CD14-positive monocyte (primary cell): Measurements from ENCODE around the gene NDRG3. TPM values are rescaled to one million over a fixed set of nuclear protein-coding genes. Genes with fewer than 3 reads are reported as not detected.
A peak's percentile ranks its signal among the peaks of the same experiment; 100 is the strongest.

Experiments
- DNase-seq, 3 donors: peaks; one replicate each; pipeline ENCODE4 v3.0.0-alpha.2; 2011 to 2022
- H2AFZ ChIP-seq: 2 replicates; pipeline ENCODE4 v1.6.0; 2012; ENCODE audit warnings: mild to moderate bottlenecking, low read depth, low read length, inconsistent platforms; ENCODE audit not compliant: insufficient read depth, poor library complexity, severe bottlenecking
- H3K27ac ChIP-seq, 2 donors: 1 replicate in 1 of 2; 2 replicates in 1 of 2; pipeline ENCODE4 v1.5.1; 2012 to 2013; ENCODE audit warnings: low read length in 2 of 2, control low read depth in 1 of 2, inconsistent platforms in 1 of 2, low read depth in 1 of 2, mild to moderate bottlenecking in 1 of 2
- H3K27me3 ChIP-seq, 2 donors: one replicate each; pipeline versions ENCODE4 v1.6.0 to v1.6.1; 2011 to 2013; ENCODE audit warnings: low read length in 2 of 2; ENCODE audit not compliant: control insufficient read depth in 2 of 2, insufficient read depth in 2 of 2
- H3K36me3 ChIP-seq, 2 donors: replicated peaks in 1 of 2; 1 replicate in 1 of 2; 2 replicates in 1 of 2; pipeline versions ENCODE4 v1.5.1 to v1.6.1; 2012 to 2013; ENCODE audit warnings: low read length in 2 of 2, control low read depth in 1 of 2, inconsistent platforms in 1 of 2, mild to moderate bottlenecking in 1 of 2; ENCODE audit not compliant: insufficient read depth in 2 of 2, control insufficient read depth in 1 of 2
- H3K4me1 ChIP-seq, 2 donors: 1 replicate in 1 of 2; 2 replicates in 1 of 2; pipeline versions ENCODE4 v1.5.1 to v1.6.1; 2012 to 2013; ENCODE audit warnings: low read length in 2 of 2, control low read depth in 1 of 2, inconsistent platforms in 1 of 2, mild to moderate bottlenecking in 1 of 2, moderate library complexity in 1 of 2; ENCODE audit not compliant: insufficient read depth in 2 of 2, control insufficient read depth in 1 of 2
- H3K4me2 ChIP-seq: replicated peaks from 2 replicates; pipeline ENCODE3; 2012; ENCODE audit warnings: low read length, moderate library complexity, mild to moderate bottlenecking; ENCODE audit not compliant: poor library complexity, severe bottlenecking; ENCODE audit errors: extremely low read depth
- H3K4me3 ChIP-seq, 3 experiments: fragments of 200-600 bp in 1 of 3; sonication (generic) in 1 of 3; replicated peaks in 1 of 3; 1 replicate in 2 of 3; 2 replicates in 1 of 3; pipeline ENCODE4 v1.5.1; 2011 to 2013; ENCODE audit warnings: low read length in 3 of 3, mild to moderate bottlenecking in 3 of 3, control low read depth in 2 of 3, low read depth in 2 of 3, inconsistent platforms in 1 of 3, moderate library complexity in 1 of 3
- H3K79me2 ChIP-seq: 2 replicates; pipeline ENCODE4 v1.6.0; 2012; ENCODE audit warnings: mild to moderate bottlenecking, control low read depth, inconsistent platforms, low read length, moderate library complexity; ENCODE audit not compliant: insufficient read depth
- H3K9ac ChIP-seq: 2 replicates; pipeline ENCODE4 v1.6.0; 2017; ENCODE audit warnings: low read length, mild to moderate bottlenecking; ENCODE audit not compliant: insufficient read depth, poor library complexity, severe bottlenecking
- H3K9me3 ChIP-seq, 2 donors: replicated peaks in 1 of 2; 1 replicate in 1 of 2; 2 replicates in 1 of 2; pipeline versions ENCODE4 v1.5.1 to v1.6.1; 2012 to 2013; ENCODE audit warnings: low read length in 2 of 2, control low read depth in 1 of 2; ENCODE audit not compliant: control insufficient read depth in 1 of 2, insufficient read depth in 1 of 2
- H4K20me1 ChIP-seq: 2 replicates; pipeline ENCODE4 v1.6.0; 2012; ENCODE audit warnings: mild to moderate bottlenecking, low read length, control low read depth, moderate library complexity; ENCODE audit not compliant: insufficient read depth
- H3K27ac Mint-ChIP-seq, 7 donors: one replicate each; pipeline ENCODE4 v1.8.0; 2020; ENCODE audit warnings: mild to moderate bottlenecking in 7 of 7, mixed read lengths in 7 of 7, moderate library complexity in 6 of 7, inconsistent platforms in 2 of 7
- H3K27me3 Mint-ChIP-seq, 3 donors: one replicate each; pipeline ENCODE4 v1.8.0; 2021 to 2022; ENCODE audit warnings: low read depth in 3 of 3, mild to moderate bottlenecking in 3 of 3, mixed read lengths in 3 of 3, moderate library complexity in 3 of 3, inconsistent platforms in 1 of 3
- H3K36me3 Mint-ChIP-seq, 2 donors: one replicate each; pipeline ENCODE4 v1.8.0; 2020; ENCODE audit warnings: mixed read lengths in 2 of 2, inconsistent platforms in 1 of 2, mild to moderate bottlenecking in 1 of 2
- H3K4me1 Mint-ChIP-seq: one replicate; pipeline ENCODE4 v1.8.0; 2020; ENCODE audit warnings: mild to moderate bottlenecking, mixed read lengths
- H3K4me3 Mint-ChIP-seq, 2 donors: one replicate each; pipeline ENCODE4 v1.8.0; 2020; ENCODE audit warnings: mild to moderate bottlenecking in 2 of 2, mixed read lengths in 2 of 2, moderate library complexity in 1 of 2
- H3K9me3 Mint-ChIP-seq, 7 donors: one replicate each; pipeline ENCODE4 v1.8.0; 2020 to 2022; ENCODE audit warnings: mixed read lengths in 7 of 7, mild to moderate bottlenecking in 6 of 7, moderate library complexity in 6 of 7, inconsistent platforms in 2 of 7
- CTCF ChIP-seq: fragments of 200-600 bp; IDR thresholded peaks from one replicate; pipeline ENCODE4 v1.8.0; 2022; ENCODE audit warnings: antibody characterized with exemption, mild to moderate bottlenecking
- WGBS: methylation state at CpG from one replicate; pipeline ENCODE4 v1.1.5; 2013; ENCODE audit warnings: missing lambda C conversion rate; ENCODE audit not compliant: insufficient coverage; 5-methylcytosine and 5-hydroxymethylcytosine counted together
- intact Hi-C, 2 donors: fragments of 100-400 bp; cut with micrococcal nuclease; formaldehyde crosslinking; loops; one replicate each; pipeline versions ENCODE4 v1.15.0 to v1.15.1; 2023
- polyA plus RNA-seq, 3 donors: library from polyadenylated mRNA; depleted of rRNA in 1 of 3; unstranded in 2 of 3; stranded (reverse) in 1 of 3; fragments of 300-500 nt in 2 of 3; fragments of >200 nt in 1 of 3; fragmentation: Illumina TruSeq in 2 of 3; gene quantifications; 1 replicate in 2 of 3; 2 replicates in 1 of 3; pipeline ENCODE4 v1.2.3, GENCODE V29; 2012 to 2021

NDRG3 gene
- polyA plus RNA-seq, 3 donors: 16.0 to 23.2 (median 21.7) TPM

- Mint-ChIP-seq H3K4me3 (no peak overlapping the region), H3K36me3 (peaks cover 0 to 2% of the 10 kb centered on the region in 2 donors), H3K27ac (peak overlapping the region in 1 of 7 donors; percentile 36), H3K27me3 (peaks cover 3 to 7% (median 7%) of the 10 kb centered on the region in 3 donors), H3K9me3 (no peaks in the 10 kb centered on the region), H3K4me1 (peaks cover 16% of the 10 kb centered on the region)
- intact Hi-C loops: no loop called here
- Histone ChIP-seq H3K9ac (no peak overlapping the region), H3K27me3 (no peaks in the 10 kb centered on the region), H3K4me2 (no peak overlapping the region), H3K27ac (no peak overlapping the region), H3K36me3 (no peaks in the 10 kb centered on the region), H3K4me1 (peaks cover 8 to 12% of the 10 kb centered on the region in 2 donors), H3K4me3 (no peak overlapping the region), H3K9me3 (no peaks in the 10 kb centered on the region), H3K79me2 (peaks cover 3% of the 10 kb centered on the region), H2AFZ (no peak overlapping the region), H4K20me1 (no peaks in the 10 kb centered on the region)
- 91% methylated on average over 4 of the region's 4 CpGs for WGBS
- no peak for TF ChIP-seq CTCF
- DNase-seq: no peak
Observed at GRCh38 chr20:36741072-36741471, 4.8 kb downstream of the NDRG3 start.

- Histone ChIP-seq H3K36me3 (no peaks in the 10 kb centered on the region), H3K27ac (no peak overlapping the region), H3K4me1 (no peaks in the 10 kb centered on the region), H4K20me1 (no peaks in the 10 kb centered on the region), H3K9ac (no peak overlapping the region), H3K4me2 (no peak overlapping the region), H3K9me3 (no peaks in the 10 kb centered on the region), H3K4me3 (no peak overlapping the region), H2AFZ (no peak overlapping the region), H3K27me3 (no peaks in the 10 kb centered on the region), H3K79me2 (no peaks in the 10 kb centered on the region)
- H3K4me3 Mint-ChIP-seq: no peak overlapping the region
- peaks cover 10% of the 10 kb centered on the region for H3K4me1 Mint-ChIP-seq
- TF ChIP-seq CTCF: no peak
- peaks cover 0 to under 1% of the 10 kb centered on the region in 2 donors for H3K36me3 Mint-ChIP-seq
- intact Hi-C loops: no loop called here
- WGBS: 100% methylated on average over 4 of the region's 6 CpGs
- H3K27ac Mint-ChIP-seq: no peak overlapping the region
- peaks cover 0 to 2% (median 0%) of the 10 kb centered on the region in 3 donors for H3K27me3 Mint-ChIP-seq
- no peak for DNase-seq
- H3K9me3 Mint-ChIP-seq: peaks cover 0 to 1% (median 0%) of the 10 kb centered on the region in 7 donors
Observed at GRCh38 chr20:36737183-36737499, 8.7 kb downstream of the NDRG3 start.
